ENCODE results near the gene IDI2. TPM values are rescaled to one million over a fixed set of nuclear protein-coding genes. Genes with fewer than 3 reads are reported as not detected.
A peak's percentile ranks its signal among the peaks of the same experiment; 100 is the strongest.

The IDI2 gene
- total and polyA plus RNA-seq, 2 of the 13 experiments (the other 11 are each of a cell fraction or from before 2014, with no cell fraction given) = not detected

- TF ChIP-seq RBAK (CRISPR knock-in tag; IDR thresholded peaks at IDR 0.05) = no peak
- no peak for TF ChIP-seq IKZF1 (IDR thresholded peaks at IDR 0.05)
- no peak for TF ChIP-seq CEBPB (IDR thresholded peaks at IDR 0.05; ENCODE audit: borderline replicate concordance, low read depth, low read length)
- no peak for TF ChIP-seq ZNF251 (CRISPR knock-in tag; IDR thresholded peaks at IDR 0.05)
- no peak for TF ChIP-seq MATR3 (CRISPR knock-in tag; IDR thresholded peaks at IDR 0.05)
- 0 out of 2 replicates have a peak, but pooled peaks have one; percentile 12 for TF ChIP-seq ZC3H13 (CRISPR knock-in tag; IDR thresholded peaks at IDR 0.05)
- no peak for TF ChIP-seq PAXIP1 (CRISPR knock-in tag; conservative IDR thresholded peaks at IDR 0.05)
- no peak for TF ChIP-seq AGO1 (IDR thresholded peaks at IDR 0.05; ENCODE audit: low read depth, low read length, poor library complexity, severe bottlenecking)
- no peak; the same call in 1 of the 2 replicates for TF ChIP-seq ZNF580 (CRISPR knock-in tag; IDR thresholded peaks at IDR 0.05; ENCODE audit: borderline replicate concordance, low read depth)
- no peak for TF ChIP-seq PITX1 (CRISPR knock-in tag; IDR thresholded peaks at IDR 0.05)
- TF ChIP-seq, protein P1, sequence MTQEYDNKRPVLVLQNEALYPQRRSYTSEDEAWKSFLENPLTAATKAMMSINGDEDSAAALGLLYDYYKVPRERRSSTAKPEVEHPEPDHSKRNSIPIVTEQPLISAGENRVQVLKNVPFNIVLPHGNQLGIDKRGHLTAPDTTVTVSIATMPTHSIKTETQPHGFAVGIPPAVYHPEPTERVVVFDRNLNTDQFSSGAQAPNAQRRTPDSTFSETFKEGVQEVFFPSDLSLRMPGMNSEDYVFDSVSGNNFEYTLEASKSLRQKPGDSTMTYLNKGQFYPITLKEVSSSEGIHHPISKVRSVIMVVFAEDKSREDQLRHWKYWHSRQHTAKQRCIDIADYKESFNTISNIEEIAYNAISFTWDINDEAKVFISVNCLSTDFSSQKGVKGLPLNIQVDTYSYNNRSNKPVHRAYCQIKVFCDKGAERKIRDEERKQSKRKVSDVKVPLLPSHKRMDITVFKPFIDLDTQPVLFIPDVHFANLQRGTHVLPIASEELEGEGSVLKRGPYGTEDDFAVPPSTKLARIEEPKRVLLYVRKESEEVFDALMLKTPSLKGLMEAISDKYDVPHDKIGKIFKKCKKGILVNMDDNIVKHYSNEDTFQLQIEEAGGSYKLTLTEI (CRISPR knock-in tag; conservative IDR thresholded peaks at IDR 0.05) = no peak
- no peak for TF ChIP-seq ZHX1 (CRISPR knock-in tag; IDR thresholded peaks at IDR 0.05; ENCODE audit: low read depth)
- TF ChIP-seq SRSF1 (optimal IDR thresholded peaks at IDR 0.05; ENCODE audit: low read depth, low read length) = no peak
- TF ChIP-seq ZNF280B (CRISPR knock-in tag; IDR thresholded peaks at IDR 0.05; ENCODE audit: borderline replicate concordance) = 0 out of 2 replicates have a peak, but pooled peaks have one; percentile 41
These were observed 23.8 kb upstream of the IDI2 start (continued) for GRCh38 chr10:1049425-1049958.
